8988T (cell line): ENCODE results near the gene TM9SF1.
A peak's percentile ranks its signal among the peaks of the same experiment; 100 is the strongest.

Experiments used
- DNase-seq: peaks from one replicate; pipeline ENCODE4 v3.0.0; 2011

TM9SF1 gene

GRCh38 chr14:24196071-24197055 lies 1.1 kb upstream of the TM9SF1 start:
- no peak for DNase-seq

GRCh38 chr14:24194873-24195185 lies 412 bp downstream of the TM9SF1 start:
- no peak for DNase-seq

GRCh38 chr14:24194186-24194872 lies 912 bp downstream of the TM9SF1 start:
- no peak for DNase-seq

- no peak for DNase-seq
Observed at GRCh38 chr14:24192933-24193332, 2.3 kb downstream of the TM9SF1 start.

- DNase-seq: no peak
Observed at GRCh38 chr14:24190416-24190815, 4.8 kb downstream of the TM9SF1 start.

GRCh38 chr14:24189460-24189859 lies 5.8 kb downstream of the TM9SF1 start:
- DNase-seq: no peak

- no peak for DNase-seq
Observed at GRCh38 chr14:24189059-24189375, 6.2 kb downstream of the TM9SF1 start.

- DNase-seq: peak; percentile 93
Observed at GRCh38 chr14:24188251-24189058, 6.8 kb downstream of the TM9SF1 start, which contains the start of gene IPO4. Gene IPO4, minus strand, starts transcription at chr14:24188816. Its CDS starts 29 bp downstream, at chr14:24188787.

- DNase-seq: no peak
Observed at GRCh38 chr14:24187539-24187915, 7.7 kb downstream of the TM9SF1 start.

- DNase-seq: no peak
Observed at GRCh38 chr14:24186831-24187538, 8.3 kb downstream of the TM9SF1 start.

GRCh38 chr14:24185741-24186140 lies 9.5 kb downstream of the TM9SF1 start:
- DNase-seq: no peak

- DNase-seq: no peak
Observed at GRCh38 chr14:24185026-24185425, 10.2 kb downstream of the TM9SF1 start.

GRCh38 chr14:24184104-24184970 lies 10.9 kb downstream of the TM9SF1 start:
- no peak for DNase-seq

GRCh38 chr14:24183014-24183481 lies 12.2 kb downstream of the TM9SF1 start:
- DNase-seq: no peak

- no peak for DNase-seq
Observed at GRCh38 chr14:24182110-24182882, 12.9 kb downstream of the TM9SF1 start.

- no peak for DNase-seq
Observed at GRCh38 chr14:24181371-24182077, 13.7 kb downstream of the TM9SF1 start.

GRCh38 chr14:24179961-24180796 lies 15.1 kb downstream of the TM9SF1 start:
- no peak for DNase-seq

- no peak for DNase-seq
Observed at GRCh38 chr14:24179294-24179960, 15.8 kb downstream of the TM9SF1 start.
